Pancreas (tissue), 10 donors: ENCODE data around the gene DHRS4L2. TPM values are rescaled to one million over a fixed set of nuclear protein-coding genes. Genes with fewer than 3 reads are reported as not detected.
"Not testable (repeated sequence)": the region's sequence is repeated elsewhere in the genome, so short reads cannot be mapped to it uniquely, and the experiment has no call there.

ENCODE experiments used
- ATAC-seq, 4 donors: fragments of 200-7000 bp; cut with Tn5 transposase; one replicate each; pipeline versions ENCODE4 v1.8.0 to v1.9.1; 2020; ENCODE audit warnings: mild to moderate bottlenecking in 4 of 4, moderate library complexity in 4 of 4
- DNase-seq, 6 donors: peaks; one replicate each; pipeline ENCODE4 v3.0.0-alpha.2; 2020
- FAIRE-seq: peaks from 2 replicates; lab custom pipeline; 2012; peaks lifted over from hg19 to GRCh38; lab: Jason Lieb, UNC
- H3K27ac ChIP-seq, 4 donors: fragments of 200-600 bp; sonication (generic); 1 replicate in 3 of 4; 2 replicates in 1 of 4; pipeline versions ENCODE4 v1.5.0 to v1.8.0; 2020
- H3K27me3 ChIP-seq, 4 donors: fragments of 200-600 bp; one replicate each; pipeline ENCODE4 v1.8.0; 2021
- H3K36me3 ChIP-seq, 3 donors: fragments of 200-600 bp; sonication (generic) in 1 of 3; one replicate each; pipeline versions ENCODE4 v1.5.0 to v1.8.0; 2020 to 2021
- H3K4me1 ChIP-seq, 3 donors: fragments of 200-600 bp; one replicate each; pipeline ENCODE4 v1.8.0; 2021
- H3K4me3 ChIP-seq, 4 donors: fragments of 200-600 bp; sonication (generic) in 2 of 4; one replicate each; pipeline versions ENCODE4 v1.5.0 to v1.8.0; 2020 to 2021
- H3K9me3 ChIP-seq, 4 donors: fragments of 200-600 bp; one replicate each; pipeline ENCODE4 v1.8.0; 2021
- WGBS, 2 donors: extraction: QIAGEN DNeasy Blood & Tissue Kit; methylation state at CpG; one replicate each; pipeline ENCODE4 v1.1.7; 2013; 5-methylcytosine and 5-hydroxymethylcytosine counted together
- intact Hi-C, 3 donors: fragments of 100-400 bp; cut with DNase I; formaldehyde crosslinking; loops; one replicate each; pipeline versions ENCODE4 v1.11.1 to v1.14.2; 2022
- polyA plus RNA-seq, 2 donors: library from polyadenylated mRNA; stranded (reverse); fragments of 200-250 nt; gene quantifications; one replicate each; pipeline ENCODE4 v1.2.3, GENCODE V29; 2013
- total RNA-seq, 6 donors: library from RNA; stranded (reverse); fragmentation: NEBNext Ultra II Directional in 4 of 6; extraction: Animal tissue kit (Norgen Biotek cat#: 25700) in 4 of 6; gene quantifications; one replicate each; pipeline versions ENCODE4 v1.2.1 to v1.2.4, GENCODE V29; 2021 to 2023
- TF ChIP-seq, protein P1 (sequence below), 4 donors: fragments of 200-600 bp; sonication (generic) in 3 of 4; IDR thresholded peaks; one replicate each; pipeline versions ENCODE4 v1.5.0 to v1.8.0; 2021; ENCODE audit warnings: antibody characterized with exemption in 4 of 4
- donor health status: healthy with polysubstance abuse.
- donor health status: DM: no; HTN: no; CAD: no; lungs with moderate emphysema.
- donor health status: DM: no; HTN: no; CAD: no.
- donor health status: control.
- donor health status: control.
- donor health status: Bipolar disorder and iron deficiency.
- donor health status: DM: yes; HTN: yes; CAD: no.
- donor health status: DM: no; HTN: no; CAD: no.
- donor health status: DM: no; HTN: no; CAD: no.
- donor health status: DM: yes; HTN: yes; CAD: no.

DHRS4L2 gene
- total and polyA plus RNA-seq, 8 donors: 10.3 to 35.0 (median 12.5) TPM

GRCh38 chr14:23977208-23977607 is 11.5 kb upstream of the DHRS4L2 start:
- peak in 1 of 6 donors; percentile 26 for DNase-seq
- intact Hi-C loops, H3K4me3 ChIP-seq, H3K4me1 ChIP-seq, H3K36me3 ChIP-seq, H3K27me3 ChIP-seq, H3K27ac ChIP-seq, FAIRE-seq, H3K9me3 ChIP-seq: not testable (repeated sequence)
- peak in 3 of 4 donors; percentile 88 to 93 (median 92) for ATAC-seq
- TF ChIP-seq, protein P1, sequence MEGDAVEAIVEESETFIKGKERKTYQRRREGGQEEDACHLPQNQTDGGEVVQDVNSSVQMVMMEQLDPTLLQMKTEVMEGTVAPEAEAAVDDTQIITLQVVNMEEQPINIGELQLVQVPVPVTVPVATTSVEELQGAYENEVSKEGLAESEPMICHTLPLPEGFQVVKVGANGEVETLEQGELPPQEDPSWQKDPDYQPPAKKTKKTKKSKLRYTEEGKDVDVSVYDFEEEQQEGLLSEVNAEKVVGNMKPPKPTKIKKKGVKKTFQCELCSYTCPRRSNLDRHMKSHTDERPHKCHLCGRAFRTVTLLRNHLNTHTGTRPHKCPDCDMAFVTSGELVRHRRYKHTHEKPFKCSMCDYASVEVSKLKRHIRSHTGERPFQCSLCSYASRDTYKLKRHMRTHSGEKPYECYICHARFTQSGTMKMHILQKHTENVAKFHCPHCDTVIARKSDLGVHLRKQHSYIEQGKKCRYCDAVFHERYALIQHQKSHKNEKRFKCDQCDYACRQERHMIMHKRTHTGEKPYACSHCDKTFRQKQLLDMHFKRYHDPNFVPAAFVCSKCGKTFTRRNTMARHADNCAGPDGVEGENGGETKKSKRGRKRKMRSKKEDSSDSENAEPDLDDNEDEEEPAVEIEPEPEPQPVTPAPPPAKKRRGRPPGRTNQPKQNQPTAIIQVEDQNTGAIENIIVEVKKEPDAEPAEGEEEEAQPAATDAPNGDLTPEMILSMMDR (IDR thresholded peaks at IDR 0.05): peak; percentile 5 to 28 (median 18)
- 43 to 48% methylated on average over 2 of the region's 2 CpGs for WGBS, 2 donors

GRCh38 chr14:23981951-23982813 is 6.5 kb upstream of the DHRS4L2 start:
- intact Hi-C loops: not testable (repeated sequence)

DNA sequence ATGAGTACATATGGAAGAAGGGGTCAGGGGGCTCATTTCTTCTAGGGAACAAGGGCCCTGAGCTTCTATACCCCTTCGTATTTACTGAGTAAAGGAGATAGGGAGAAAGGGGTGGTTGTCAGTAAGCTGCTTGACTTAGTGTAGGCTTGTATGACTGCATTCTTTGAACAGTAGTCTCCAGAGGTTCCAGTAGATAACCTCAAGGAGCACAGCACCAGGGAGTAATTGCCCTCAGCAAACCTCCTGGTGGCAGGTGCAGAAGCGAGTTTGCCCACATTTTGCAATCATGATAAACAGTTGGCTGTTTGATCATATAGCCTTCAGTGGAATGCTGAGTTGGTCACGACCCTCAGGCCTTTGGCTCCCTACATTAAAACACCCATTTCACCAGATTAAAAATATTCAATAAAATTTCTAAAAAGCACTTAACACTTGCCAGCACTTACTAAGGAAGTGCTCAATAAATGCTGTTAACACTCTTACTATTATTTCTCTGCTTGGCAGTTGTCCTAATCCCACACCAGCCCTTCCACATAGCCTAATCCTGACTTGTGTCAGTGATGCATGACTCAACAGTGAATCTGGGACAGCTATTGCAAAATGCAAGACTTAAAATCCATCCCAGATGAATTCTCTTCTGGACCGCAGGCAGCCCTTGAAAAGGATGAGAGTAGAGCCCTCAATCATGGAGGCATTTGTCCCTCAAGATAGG is 3.7 kb upstream of the DHRS4L2 start:
- no peaks in the 10 kb centered on the region for H3K36me3 ChIP-seq
- peaks cover 0 to 9% (median 0%) of the 10 kb centered on the region in 3 donors for H3K4me1 ChIP-seq
- H3K27ac ChIP-seq: no peak overlapping the region
- 62 to 65% methylated on average over 4 of the region's 4 CpGs for WGBS, 2 donors
- no peaks in the 10 kb centered on the region for H3K27me3 ChIP-seq
- no peak for DNase-seq
- no peak for FAIRE-seq
- TF ChIP-seq, protein P1 (IDR thresholded peaks at IDR 0.05): no peak
- no peak overlapping the region for H3K4me3 ChIP-seq
- H3K9me3 ChIP-seq: no peaks in the 10 kb centered on the region
- intact Hi-C loops: no loop called here
- no peak for ATAC-seq

More at GRCh38 chr14:23981951-23982813, 6.5 kb upstream of the DHRS4L2 start:
- ATAC-seq, H3K36me3 ChIP-seq, DNase-seq, H3K9me3 ChIP-seq, H3K4me1 ChIP-seq, H3K27me3 ChIP-seq, FAIRE-seq, H3K4me3 ChIP-seq, H3K27ac ChIP-seq: not testable (repeated sequence)
- 57% methylated on average over 10 of the region's 10 CpGs for WGBS, 2 donors

DNA sequence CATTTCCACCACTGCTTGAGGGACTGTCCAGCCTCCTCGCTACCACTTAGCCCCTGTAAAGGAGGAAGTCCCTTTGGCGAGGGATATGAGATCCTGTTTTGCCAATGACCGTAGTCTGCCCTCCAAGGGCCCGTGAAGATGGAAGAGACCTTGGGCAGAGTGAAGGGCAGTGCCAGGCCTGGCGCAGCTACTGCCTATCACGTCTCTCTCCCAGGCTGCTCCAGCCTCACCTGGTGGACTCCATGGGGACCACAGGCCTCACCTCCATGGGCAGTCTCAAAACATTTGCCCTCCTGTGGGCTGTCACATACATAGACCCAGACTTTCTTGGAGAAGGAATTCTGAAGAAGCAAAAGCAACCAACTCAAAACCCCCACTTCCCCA is 514 bp upstream of the DHRS4L2 start:
- ATAC-seq: peak; percentile 38 to 53 (median 43)
- H3K9me3 ChIP-seq, H3K4me1 ChIP-seq, H3K27me3 ChIP-seq, FAIRE-seq, H3K36me3 ChIP-seq, intact Hi-C loops: not testable (repeated sequence)
- WGBS, 2 donors: 27 to 36% methylated on average over 5 to 6 of the region's 6 CpGs
- peak in 2 of 6 donors; percentile 27 to 55 for DNase-seq
- H3K27ac ChIP-seq: peak overlapping the region; percentile 17 to 74 (median 54)
- peak overlapping the region in 2 of 4 donors; percentile 42 to 50 for H3K4me3 ChIP-seq

- peak; percentile 59 to 89 (median 72) for DNase-seq
- Histone ChIP-seq H3K27ac (peak overlapping the region in 2 of 4 donors; percentile 65 to 74), H3K4me3 (peak overlapping the region in 1 of 4 donors; percentile 50)
- H3K27me3 ChIP-seq, H3K36me3 ChIP-seq, FAIRE-seq, H3K4me1 ChIP-seq, intact Hi-C loops, H3K9me3 ChIP-seq: not testable (repeated sequence)
- peak; percentile 16 to 68 (median 41) for ATAC-seq
- 54 to 69% methylated on average over 18 to 21 of the region's 21 CpGs for WGBS, 2 donors
These were observed 1.2 kb downstream of the DHRS4L2 start for GRCh38 chr14:23989734-23990445.

DNA sequence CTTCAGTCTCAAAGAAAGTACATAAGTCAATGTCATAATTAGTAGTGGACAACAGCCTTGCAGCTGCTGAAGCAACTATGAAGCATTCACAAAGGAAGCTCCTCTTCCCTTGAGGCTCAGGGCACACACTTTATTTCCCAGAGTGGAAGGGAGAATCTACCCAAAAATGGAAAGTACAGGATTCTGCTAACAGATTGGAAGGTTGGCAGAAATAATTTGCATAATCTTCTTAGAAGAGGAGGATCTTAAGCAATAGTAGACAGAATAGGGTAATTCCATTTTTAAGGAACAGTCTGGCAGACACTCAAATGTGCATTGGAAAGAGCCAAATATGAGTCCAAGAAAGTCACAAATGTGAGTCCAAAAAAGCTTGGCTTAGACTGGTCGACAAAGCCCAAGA is 2.2 kb downstream of the DHRS4L2 start:
- FAIRE-seq, intact Hi-C loops: not testable (repeated sequence)
- 95 to 100% methylated on average over 1 of the region's 1 CpG for WGBS, 2 donors

GRCh38 chr14:23993042-23993441 is 4.3 kb downstream of the DHRS4L2 start:
- intact Hi-C loops, H3K4me3 ChIP-seq, H3K9me3 ChIP-seq, H3K27me3 ChIP-seq, DNase-seq, H3K4me1 ChIP-seq, ATAC-seq, H3K27ac ChIP-seq, FAIRE-seq, H3K36me3 ChIP-seq: not testable (repeated sequence)
- WGBS, 2 donors: 56 to 64% methylated on average over 3 of the region's 3 CpGs

More for the DNA sequence above, 2.2 kb downstream of the DHRS4L2 start:
- H3K36me3 ChIP-seq, H3K4me1 ChIP-seq, ATAC-seq, DNase-seq, H3K27me3 ChIP-seq, H3K9me3 ChIP-seq, H3K27ac ChIP-seq, H3K4me3 ChIP-seq: not testable (repeated sequence)

DNA sequence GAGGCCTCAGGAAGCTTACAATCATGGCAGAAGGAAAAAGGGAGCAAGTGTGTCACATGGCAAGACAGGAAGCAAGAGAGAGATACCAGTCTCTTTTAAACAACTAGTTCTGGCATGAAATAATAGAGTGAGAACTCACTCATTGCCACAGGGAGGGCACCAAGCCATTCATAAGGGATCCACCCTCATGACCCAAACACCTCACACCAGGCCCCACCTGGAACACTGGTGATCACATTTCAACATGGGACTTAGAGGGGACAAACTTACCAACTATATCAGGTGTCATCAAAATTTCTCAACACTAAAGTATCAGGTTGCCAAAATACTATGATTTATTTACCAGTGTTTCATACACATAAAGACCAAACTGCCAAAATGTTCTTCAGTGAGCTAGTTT is 7.3 kb downstream of the DHRS4L2 start:
- H3K27me3 ChIP-seq, FAIRE-seq, intact Hi-C loops, H3K36me3 ChIP-seq, H3K27ac ChIP-seq, ATAC-seq, H3K9me3 ChIP-seq, DNase-seq, H3K4me1 ChIP-seq, H3K4me3 ChIP-seq: not testable (repeated sequence)

DNA sequence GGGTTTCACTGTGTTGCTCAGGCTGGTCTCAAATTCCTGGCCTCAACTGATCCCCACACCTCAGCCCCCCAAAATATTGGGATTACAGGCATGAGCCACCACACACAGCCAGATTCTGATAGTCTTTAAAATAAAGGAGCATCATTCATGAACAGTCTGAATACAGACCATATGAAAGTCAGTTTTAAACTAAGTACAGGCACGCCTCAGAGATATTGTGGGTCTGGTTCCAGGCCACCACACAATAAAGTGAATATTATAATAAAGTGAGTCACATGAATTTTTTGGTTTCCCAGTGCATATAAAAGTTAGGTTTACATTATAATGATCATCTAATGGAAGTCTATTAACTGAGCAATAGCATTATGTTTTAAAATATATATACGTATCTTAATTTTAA is 8.1 kb downstream of the DHRS4L2 start:
- 90 to 97% methylated on average over 1 of the region's 2 CpGs for WGBS, 2 donors
- intact Hi-C loops, H3K27me3 ChIP-seq, DNase-seq, H3K36me3 ChIP-seq, FAIRE-seq, ATAC-seq, H3K4me3 ChIP-seq, H3K9me3 ChIP-seq, H3K4me1 ChIP-seq, H3K27ac ChIP-seq: not testable (repeated sequence)
